ENCODE results near the gene UBQLN4.

GRCh38 chr1:156096640-156097391, 43.2 kb upstream of the UBQLN4 start:
- TF ChIP-seq CTCF (IDR thresholded peaks at IDR 0.05) (peak; percentile 90 to 99 (median 95)), POLR2A (IDR thresholded peaks at IDR 0.05) (peak in 1 of 2 donors; percentile 30)

Data from tibial nerve (tissue), 3 donors.